GM18907 (cell line): Measurements from ENCODE around the gene SELENOK.
"Not testable (repeated sequence)": the region's sequence is repeated elsewhere in the genome, so short reads cannot be mapped to it uniquely, and the experiment has no call there.

Experiments used
- ATAC-seq: cut with Tn5 transposase; IDR thresholded peaks from one replicate; pipeline ENCODE4 v1.9.1; 2021; ENCODE audit warnings: mild to moderate bottlenecking, moderate library complexity; ENCODE audit not compliant: unreplicated experiment

The SELENOK gene

GRCh38 chr3:53891497-53892285 lies at the start of gene SELENOK:
TSS of gene SELENOK (minus strand) at chr3:53891859.
- peak; percentile 96 for ATAC-seq

DNA sequence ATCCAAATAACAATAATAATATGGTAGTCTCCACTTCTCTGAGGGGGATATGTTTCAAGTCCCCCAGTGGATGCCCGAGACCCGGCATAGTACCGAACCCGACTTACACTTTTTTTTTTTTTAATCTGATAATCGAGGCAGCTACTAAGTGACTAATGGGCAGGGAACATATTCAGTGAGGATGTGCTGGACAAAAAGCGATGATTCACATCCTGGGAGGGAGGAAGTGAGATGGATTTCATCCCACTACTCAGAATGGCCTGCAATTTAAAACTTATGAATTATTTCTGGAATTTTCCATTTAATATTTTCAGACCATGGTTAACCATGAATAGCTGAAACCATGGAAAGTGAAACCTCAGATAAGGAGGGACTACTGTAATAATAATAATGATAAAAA lies 49.5 kb upstream of the SELENOK start:
- no peak for ATAC-seq

GRCh38 chr3:53940623-53941022 lies 49.0 kb upstream of the SELENOK start:
- no peak for ATAC-seq

GRCh38 chr3:53939813-53940212 lies 48.2 kb upstream of the SELENOK start:
- ATAC-seq, result no peak

DNA sequence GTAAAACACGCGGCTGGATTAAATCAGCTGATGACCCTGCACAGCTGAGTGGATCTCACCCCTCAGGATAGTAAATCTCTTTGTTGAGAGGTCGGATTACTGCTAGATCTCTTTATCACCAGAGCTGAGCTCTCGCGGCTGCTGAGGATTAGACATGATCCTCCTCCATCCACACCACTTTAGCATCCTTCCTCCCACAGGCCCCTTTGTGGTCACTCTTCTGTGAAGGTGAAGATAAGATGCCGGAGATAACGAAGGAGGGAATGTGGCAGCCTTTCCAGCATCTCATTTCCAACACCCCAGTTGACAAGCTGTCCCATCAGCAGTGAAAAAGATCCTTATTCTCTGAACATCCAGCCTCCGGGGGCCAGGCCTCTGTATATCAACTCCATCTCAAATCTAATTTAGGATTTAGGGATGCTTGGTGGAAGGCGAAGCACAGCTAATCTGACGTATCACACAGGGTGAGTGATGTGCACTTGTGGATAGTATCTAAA lies 47.5 kb upstream of the SELENOK start:
- ATAC-seq, result no peak

DNA sequence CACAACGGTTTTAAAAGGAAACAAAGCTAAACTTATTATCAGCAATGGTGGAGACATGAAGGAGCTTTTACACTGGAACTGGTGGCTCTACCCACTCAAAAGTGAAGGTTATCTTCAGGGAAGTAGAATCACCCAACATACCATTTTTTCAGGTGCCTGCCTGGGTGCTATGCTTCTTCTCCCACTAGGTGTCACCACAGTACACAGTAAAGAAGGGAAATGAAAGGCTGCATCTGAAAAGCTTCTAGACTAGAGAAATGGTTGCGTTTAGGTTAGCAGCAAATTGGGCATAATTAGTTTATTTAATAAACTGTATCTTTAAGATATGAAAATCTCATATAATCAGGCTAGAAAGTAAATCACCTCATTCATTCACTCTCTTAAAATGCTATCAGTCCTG lies 47.0 kb upstream of the SELENOK start:
- ATAC-seq, result peak; percentile 59

- ATAC-seq, result no peak
Measured at GRCh38 chr3:53936347-53936746, 44.7 kb upstream of the SELENOK start.

DNA sequence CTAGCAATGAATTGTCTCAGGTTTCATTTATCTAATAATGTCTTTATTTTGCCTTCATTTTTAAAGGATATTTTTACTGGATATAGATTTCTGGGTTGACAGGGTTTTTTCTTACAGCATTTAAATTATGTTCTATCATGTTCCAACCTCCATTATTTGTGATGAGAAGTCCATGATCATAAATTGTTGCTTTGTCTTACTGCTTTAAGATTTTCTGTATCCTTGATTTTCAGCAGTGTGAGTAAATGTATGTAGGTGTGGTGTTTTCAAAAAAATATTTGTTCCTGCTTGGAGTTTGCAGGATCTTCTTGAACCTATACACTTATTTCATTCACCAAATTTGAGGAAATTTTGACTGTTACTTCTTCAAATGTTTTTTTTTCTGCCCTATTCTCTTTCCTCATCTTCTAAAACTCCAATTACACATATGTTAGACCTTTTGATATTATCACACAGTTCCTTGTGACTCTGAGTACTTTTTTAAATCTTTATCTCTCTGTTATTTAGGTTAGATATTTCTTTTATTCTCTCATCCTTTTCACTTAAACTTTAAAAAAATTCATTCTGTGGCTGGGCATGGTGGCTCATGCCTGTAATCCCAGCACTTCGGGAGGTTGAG lies 43.7 kb upstream of the SELENOK start:
- no peak for ATAC-seq

- ATAC-seq, result not testable (repeated sequence)
Measured at GRCh38 chr3:53927208-53927872, 35.7 kb upstream of the SELENOK start.

DNA sequence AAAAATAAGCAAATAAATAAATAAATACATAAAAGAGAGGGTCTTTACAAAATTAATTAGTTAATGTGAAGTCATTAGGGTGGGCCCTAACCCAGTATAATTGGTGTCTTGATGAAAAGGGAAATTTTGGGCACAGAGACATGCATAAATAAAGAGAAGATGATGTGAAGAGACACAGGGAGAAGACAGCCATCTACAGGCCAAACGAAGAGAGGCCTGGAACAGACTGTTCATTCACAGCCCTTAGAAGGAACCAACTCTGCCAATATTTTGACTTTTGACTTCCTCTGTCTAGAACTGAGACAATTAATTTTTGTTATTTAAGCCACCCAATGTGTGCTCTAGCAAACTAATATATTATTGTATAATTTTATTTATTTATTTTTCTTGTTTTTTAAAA lies 29.6 kb upstream of the SELENOK start:
- ATAC-seq, result no peak

DNA sequence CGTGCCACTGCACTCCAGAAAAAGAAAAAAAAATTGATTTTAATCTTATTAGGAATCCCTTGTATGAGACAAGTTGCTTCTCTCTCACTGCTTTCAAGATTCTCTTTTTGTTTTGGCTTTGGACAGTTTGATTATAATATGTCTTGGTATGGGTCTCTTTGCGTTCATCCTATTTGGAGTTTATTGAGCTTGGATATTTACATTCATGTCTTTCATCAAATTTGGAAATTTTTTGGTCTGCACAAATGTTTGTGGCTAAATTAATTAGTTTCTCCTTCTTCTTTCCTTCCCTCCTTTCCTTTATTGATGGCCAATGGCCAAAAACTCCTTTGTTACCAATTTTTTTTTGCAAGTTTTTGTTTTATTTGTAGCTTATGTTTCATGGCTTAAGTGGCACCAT lies 28.1 kb upstream of the SELENOK start:
- no peak for ATAC-seq

DNA sequence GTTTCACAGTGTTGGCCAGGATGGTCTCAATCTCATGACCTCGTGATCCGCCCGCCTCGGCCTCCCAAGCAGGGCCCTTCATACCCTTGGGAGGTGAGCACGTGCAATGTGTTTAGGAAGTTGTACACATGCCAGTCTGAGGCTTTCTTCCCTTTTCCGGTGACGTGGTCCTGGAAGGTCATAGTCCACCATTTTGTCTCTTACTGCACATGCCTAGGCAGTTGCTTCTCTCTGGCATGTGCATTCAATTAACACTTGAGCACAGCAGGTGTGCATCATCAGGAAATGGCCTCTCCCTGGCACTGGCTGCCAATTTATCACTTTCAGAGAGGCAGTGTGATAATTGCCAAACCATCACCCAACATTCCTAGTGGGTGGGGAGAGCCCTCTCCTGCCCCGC lies 21.7 kb upstream of the SELENOK start:
- ATAC-seq, result no peak

DNA sequence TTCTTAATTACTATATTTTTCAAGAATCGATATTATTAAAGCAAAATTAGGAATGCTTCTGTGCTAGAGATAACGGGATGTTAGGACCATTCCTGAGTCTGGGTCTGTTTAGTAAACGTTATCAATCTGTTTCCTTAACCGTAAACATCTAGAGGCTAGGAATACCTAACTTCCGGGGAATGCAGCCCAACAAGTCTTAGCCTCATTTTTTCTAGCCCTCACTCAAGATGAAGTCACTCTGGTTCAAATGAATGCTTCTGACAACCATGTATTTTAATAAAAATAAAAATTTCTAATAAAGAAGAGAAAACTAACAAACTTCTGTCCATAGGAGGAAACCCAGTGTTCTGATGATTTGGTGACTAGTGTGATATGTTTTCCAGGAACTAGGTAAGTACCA lies 11.1 kb upstream of the SELENOK start:
- no peak for ATAC-seq

DNA sequence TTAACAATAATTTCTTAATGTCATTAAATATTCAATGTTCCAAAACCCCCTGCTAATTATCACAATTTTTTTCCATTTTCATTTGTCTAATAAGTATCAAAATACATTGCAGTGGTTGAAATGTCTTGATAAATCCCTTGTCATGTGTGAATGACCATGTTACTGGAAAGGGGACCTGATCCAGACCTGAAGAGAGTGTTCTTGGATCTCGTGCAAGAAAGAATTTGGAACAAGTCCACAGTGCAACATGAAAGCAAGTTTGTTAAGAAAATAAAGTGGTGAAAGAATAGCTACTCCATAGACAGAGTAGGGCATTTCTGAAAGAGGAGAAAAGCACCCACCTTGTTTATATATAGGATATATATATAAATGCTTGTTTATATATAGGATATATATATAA lies 10.4 kb upstream of the SELENOK start:
- ATAC-seq, result no peak

DNA sequence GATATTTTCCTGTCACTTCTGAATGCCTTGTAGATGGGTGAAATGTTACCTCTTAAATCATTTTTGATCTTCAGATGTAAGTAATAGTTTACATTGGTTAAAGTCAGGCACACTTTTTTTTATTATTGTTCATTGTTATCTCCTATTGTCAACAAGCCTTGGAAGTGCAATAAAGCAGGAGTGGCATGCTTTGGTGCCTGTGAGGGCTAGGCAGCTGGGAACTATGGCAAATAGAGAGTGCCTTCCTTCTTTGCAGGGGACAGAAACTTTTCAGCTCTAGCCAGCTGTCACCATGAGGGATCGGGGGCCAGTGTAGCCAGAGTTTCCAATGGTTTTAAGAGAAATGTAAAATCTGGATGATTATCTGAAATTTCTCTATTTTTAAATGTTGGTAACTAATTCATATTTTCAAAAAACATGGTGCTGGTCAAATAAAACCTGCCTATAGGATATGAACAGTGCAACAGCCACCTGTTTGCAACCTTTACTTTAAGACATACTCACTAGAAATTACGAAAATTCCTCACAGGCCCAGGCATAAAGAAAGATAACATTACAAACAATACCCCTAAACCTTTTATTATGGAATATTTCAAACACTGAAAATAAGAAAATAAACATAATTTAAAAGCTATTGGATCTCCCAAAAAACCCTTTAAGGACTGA lies 9.1 kb upstream of the SELENOK start:
- no peak for ATAC-seq

- ATAC-seq, result no peak
Measured at GRCh38 chr3:53899750-53900149, 8.1 kb upstream of the SELENOK start.

DNA sequence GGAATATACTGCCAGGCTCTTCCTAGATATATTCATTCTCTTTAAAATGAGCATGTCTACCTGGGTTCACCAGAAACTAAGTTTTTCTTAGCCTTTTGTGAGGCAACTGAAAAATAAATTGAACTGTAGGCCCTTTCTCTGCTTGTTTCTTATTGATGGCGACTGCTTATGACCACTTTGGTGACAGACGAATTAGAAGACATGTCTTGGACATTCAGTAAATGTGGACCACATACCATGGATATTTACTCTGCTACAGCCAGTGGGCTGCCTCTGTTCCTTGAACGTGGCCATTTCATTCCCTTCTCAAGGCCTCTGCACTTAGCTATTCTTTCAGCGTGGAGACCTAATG lies 603 bp upstream of the SELENOK start:
- ATAC-seq, result no peak

DNA sequence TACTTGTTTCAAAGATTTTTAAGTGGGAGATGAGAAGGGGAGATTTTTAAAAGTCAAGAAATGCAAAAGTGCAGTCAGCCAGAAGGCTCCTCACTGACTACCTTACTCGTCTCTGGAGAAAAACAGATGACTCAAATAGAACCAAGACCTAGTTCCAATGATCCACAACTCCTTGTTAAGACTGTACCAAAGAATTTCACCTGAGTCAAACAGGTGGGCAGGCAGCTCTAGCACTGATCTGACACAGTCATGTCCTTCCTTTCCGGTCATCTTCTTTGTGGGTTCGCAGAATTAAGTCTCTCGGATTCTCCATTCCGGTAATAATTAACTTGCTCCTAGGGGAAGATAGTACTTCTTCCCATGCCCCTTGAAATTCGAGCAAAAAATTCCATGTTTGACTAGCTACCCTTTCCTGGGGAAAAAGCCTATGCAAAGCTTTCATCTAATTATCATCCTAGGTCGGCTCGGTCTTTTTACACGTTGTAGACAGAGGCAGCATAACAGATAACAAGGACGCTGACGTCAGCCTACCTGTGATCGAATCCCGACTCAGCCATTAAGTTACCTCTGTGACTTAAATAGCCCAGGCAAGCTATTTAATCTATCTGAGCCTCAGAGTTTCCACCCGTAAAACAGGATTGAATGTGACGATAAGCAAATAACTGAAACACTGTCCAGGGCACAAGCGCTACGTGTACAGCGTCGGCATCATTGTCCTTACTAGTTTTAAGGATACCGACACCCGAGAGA lies 758 bp downstream of the SELENOK start:
- no peak for ATAC-seq

- no peak for ATAC-seq
Measured at GRCh38 chr3:53888232-53888631, 3.4 kb downstream of the SELENOK start.

GRCh38 chr3:53887446-53887845 lies 4.2 kb downstream of the SELENOK start:
- ATAC-seq, result no peak

- no peak for ATAC-seq
Measured at GRCh38 chr3:53885239-53885638, 6.4 kb downstream of the SELENOK start.
